GM12878 (cell line): ENCODE measurements around the gene THUMPD3. TPM values are rescaled to one million over a fixed set of nuclear protein-coding genes. Genes with fewer than 3 reads are reported as not detected.
A peak's percentile ranks its signal among the peaks of the same experiment; 100 is the strongest.

Experiments used
- ATAC-seq: fragments of 200-7000 bp; cut with Tn5 transposase; 3 replicates; pipeline ENCODE4 v1.9.1; 2020; ENCODE audit warnings: mild to moderate bottlenecking, moderate library complexity
- BruUV-seq: library from RNA; stranded (reverse); fragments of 400-500 nt; replicated peaks from 2 replicates; lab custom pipeline; 2021; lab: Mats Ljungman, UMichigan
- CTCF ChIA-PET: fragments of 300-600 bp; sonication (Branson Sonifier 250); formaldehyde crosslinking; extraction: SDS; loops from one replicate; lab custom pipeline; 2021; ENCODE audit warnings: inconsistent platforms; lab: Yijun Ruan, JAX
- POLR2A ChIA-PET: fragments of 350-600 bp; formaldehyde crosslinking; extraction: SDS; loops from one replicate; lab custom pipeline; 2021; ENCODE audit warnings: inconsistent platforms; lab: Charles Lee
- RAD21 ChIA-PET: fragments of 300-600 bp; sonication (Branson Sonifier 250); formaldehyde crosslinking; loops from one replicate; lab custom pipeline; 2023; ENCODE audit warnings: antibody characterized with exemption; ENCODE audit not compliant: unreplicated experiment; lab: Charles Lee
- SMC1A ChIA-PET: fragments of 300-600 bp; sonication (Branson Sonifier 250); formaldehyde crosslinking; loops from one replicate; lab custom pipeline; 2023; ENCODE audit not compliant: unreplicated experiment, uncharacterized antibody; lab: Charles Lee
- DNase-seq: peaks from one replicate; pipeline ENCODE4 v3.0.0-alpha.2; 2011; ENCODE audit warnings: low read depth, low spot score
- FAIRE-seq: peaks from 3 replicates; lab custom pipeline; 2011; peaks lifted over from hg19 to GRCh38; lab: Jason Lieb, UNC
- H2AFZ ChIP-seq: 2 replicates; pipeline ENCODE4 v1.6.0; 2011; ENCODE audit warnings: low read depth, low read length, control low read depth; ENCODE audit not compliant: control insufficient read depth
- H3K27ac ChIP-seq: 2 replicates; pipeline ENCODE4 v1.5.1; 2011; ENCODE audit warnings: control low read depth; ENCODE audit not compliant: control insufficient read depth, insufficient read depth
- H3K27me3 ChIP-seq, 2 experiments: replicated peaks in 1 of 2; 2 replicates each; pipeline versions ENCODE4 v1.6.0 to v1.6.1; 2011; ENCODE audit warnings: low read length in 1 of 2; ENCODE audit not compliant: control insufficient read depth in 2 of 2, insufficient read depth in 2 of 2
- H3K36me3 ChIP-seq, 2 experiments: 2 replicates each; pipeline ENCODE4 v1.5.1; 2011; ENCODE audit warnings: low read length in 1 of 2; ENCODE audit not compliant: control insufficient read depth in 2 of 2, insufficient read depth in 2 of 2
- H3K4me1 ChIP-seq: 2 replicates; pipeline ENCODE4 v1.6.1; 2011; ENCODE audit warnings: mild to moderate bottlenecking, low read length, moderate library complexity, mixed read lengths; ENCODE audit not compliant: control insufficient read depth, insufficient read depth
- H3K4me2 ChIP-seq: 2 replicates; pipeline ENCODE4 v1.6.0; 2011; ENCODE audit warnings: control low read depth; ENCODE audit not compliant: control insufficient read depth, insufficient read depth
- H3K4me3 ChIP-seq: fragments of 200-600 bp; sonication (generic); 2 replicates; pipeline ENCODE4 v1.5.1; 2016
- H3K79me2 ChIP-seq: 2 replicates; pipeline ENCODE4 v1.6.0; 2011; ENCODE audit warnings: low read length; ENCODE audit not compliant: control insufficient read depth, insufficient read depth
- H3K9ac ChIP-seq: 2 replicates; pipeline ENCODE4 v1.8.0; 2011; ENCODE audit warnings: low read length, control low read depth, mixed read lengths; ENCODE audit not compliant: control insufficient read depth, insufficient read depth
- H3K9me3 ChIP-seq: replicated peaks from 3 replicates; pipeline ENCODE4 v1.5.1; 2011; ENCODE audit warnings: mild to moderate bottlenecking, low read length; ENCODE audit not compliant: control insufficient read depth, insufficient read depth
- H4K20me1 ChIP-seq: 2 replicates; pipeline ENCODE4 v1.6.0; 2011; ENCODE audit not compliant: control insufficient read depth, insufficient read depth
- BCL11A ChIP-seq: IDR thresholded peaks from 2 replicates; pipeline ENCODE4 v1.6.1; 2011; ENCODE audit warnings: low read depth, low read length
- CBX3 ChIP-seq: fragments of 200-600 bp; sonication (generic); IDR thresholded peaks from 2 replicates; pipeline ENCODE4 v1.6.1; 2016; ENCODE audit warnings: low read depth, borderline replicate concordance
- MEF2B ChIP-seq: fragments of 450-650 bp; IDR thresholded peaks from 2 replicates; pipeline ENCODE4 v1.6.1; 2018; ENCODE audit warnings: mild to moderate bottlenecking, moderate library complexity; ENCODE audit not compliant: partially characterized antibody, poor library complexity, severe bottlenecking
- MTA3 ChIP-seq: IDR thresholded peaks from 2 replicates; pipeline ENCODE4 v1.6.1; 2012; ENCODE audit warnings: low read length, inconsistent platforms, borderline replicate concordance
- MYB ChIP-seq: fragments of 150-350 bp; IDR thresholded peaks from 2 replicates; pipeline ENCODE4 v1.6.1; 2014; ENCODE audit warnings: mild to moderate bottlenecking, low read depth, low read length, borderline replicate concordance
- SIN3A ChIP-seq: IDR thresholded peaks from 2 replicates; pipeline ENCODE4 v1.6.1; 2012; ENCODE audit warnings: low read depth, low read length, improper control_type of control experiment
- SP1 ChIP-seq: IDR thresholded peaks from one replicate; pipeline ENCODE4 v1.6.1; 2011; ENCODE audit warnings: low read depth, low read length
- YBX1 ChIP-seq: fragments of 450-650 bp; IDR thresholded peaks from 2 replicates; pipeline ENCODE4 v1.6.1; 2016; ENCODE audit warnings: antibody characterized with exemption
- YY1 ChIP-seq: IDR thresholded peaks from 2 replicates; pipeline ENCODE4 v1.6.1; 2011; ENCODE audit warnings: low read depth, mild to moderate bottlenecking, low read length
- ZBED1 ChIP-seq: IDR thresholded peaks from 2 replicates; pipeline ENCODE4 v1.6.1; 2016; ENCODE audit warnings: borderline replicate concordance
- whole genome bisulfite sequencing: methylation state at CpG from one replicate; pipeline ENCODE4 v1.1.6; 2016; ENCODE audit warnings: low lambda C conversion rate; ENCODE audit not compliant: insufficient replicate concordance, insufficient coverage; ENCODE audit errors: missing lambda C conversion rate; 5-methylcytosine and 5-hydroxymethylcytosine counted together
- in situ Hi-C: fragments of 300-500 bp; cut with MboI; formaldehyde crosslinking; loops from 9 replicates; pipeline ENCODE4 v1.14.3; 2018; ENCODE audit warnings: mixed read lengths
- intact Hi-C: fragments of 100-400 bp; cut with micrococcal nuclease; formaldehyde crosslinking; loops from one replicate; pipeline ENCODE4 v1.14.2; 2022; ENCODE audit not compliant: unreplicated experiment
- polyA plus RNA-seq, 11 experiments: library from polyadenylated mRNA; depleted of rRNA in 4 of 11; unstranded in 6 of 11; stranded (reverse) in 5 of 11; fragments of >200 nt; fragmentation: Nextera tagmentation in 4 of 11; fragmentation: Illumina TruSeq in 1 of 11; extraction: Ambion mirVana in 4 of 11; extraction: Trizol in 1 of 11; gene quantifications; 1 replicate in 1 of 11; 2 replicates in 10 of 11; pipeline versions ENCODE4 v1.2.1 to v1.2.3, GENCODE V29; 2011 to 2016; ENCODE audit warnings: inconsistent platforms in 2 of 11, missing spikeins in 2 of 11, low read depth in 1 of 11
- total RNA-seq, 4 experiments: library from RNA; depleted of rRNA in 3 of 4; stranded (reverse); fragments of >200 nt in 3 of 4; fragmentation: Illumina TruSeq in 1 of 4; extraction: Trizol in 1 of 4; gene quantifications; 2 replicates each; pipeline versions ENCODE4 v1.2.1 to v1.2.3, GENCODE V29; 2013 to 2021
- TF ChIP-seq, protein P1 (sequence below): fragments of 450-650 bp; formaldehyde crosslinking; IDR thresholded peaks from 2 replicates; pipeline ENCODE4 v1.4.0; 2022; ENCODE audit warnings: mild to moderate bottlenecking, moderate library complexity
- TF ChIP-seq, protein P2 (sequence below): fragments of 450-650 bp; conservative IDR thresholded peaks from 2 replicates; pipeline ENCODE4 v1.6.1; 2017; ENCODE audit warnings: mild to moderate bottlenecking, moderate library complexity

Gene THUMPD3
- total and polyA plus RNA-seq, 10 of the 15 experiments (the other 5 are each of a cell fraction or from before 2014, with no cell fraction given) = 28.7 to 47.4 (median 41.8) TPM

DNA sequence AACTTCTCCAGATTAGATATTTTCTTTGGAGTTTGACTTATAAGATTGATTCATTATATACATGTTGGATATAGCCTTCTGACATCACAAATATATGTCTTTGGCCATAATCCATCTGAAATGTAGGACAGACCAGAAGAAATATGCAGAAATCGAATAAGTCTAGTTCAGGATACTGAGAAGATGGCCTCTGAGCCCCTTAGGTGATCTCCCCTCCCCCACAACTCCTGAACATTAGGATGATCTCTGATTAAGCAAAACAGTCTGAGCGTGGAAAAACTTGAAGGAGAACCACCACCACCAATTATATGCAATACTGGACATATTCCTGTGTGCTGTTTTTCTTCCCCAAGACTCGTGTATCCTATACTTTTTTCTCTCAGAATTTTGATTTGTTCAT is 37.8 kb downstream of the THUMPD3 start:
- H3K9me3 ChIP-seq = no peaks in the 10 kb centered on the region
- peaks cover 0 to 2% of the 10 kb centered on the region in 2 experiments; a peak in 1 of 4 replicates for H3K36me3 ChIP-seq
- ChIA-PET POLR2A (no interaction called here), SMC1A (interaction anchor here (1.0 to 2.3 kb wide), 3 partner anchors 19 to 38 kb away, joined by 3 to 15 read pairs (median 9); partner anchors contain the start of gene THUMPD3), RAD21 (interaction anchor here (1.2 kb wide), 1 partner anchor 9 kb away, joined by 5 read pairs; no protein-coding TSS in a partner anchor), CTCF (interaction anchor here (2.0 to 2.3 kb wide), 2 partner anchors 19 to 47 kb away, joined by 6 to 11 read pairs; no protein-coding TSS in a partner anchor)
- peak overlapping the region; percentile 99 for H3K9ac ChIP-seq
- H3K79me2 ChIP-seq = peaks cover 91% of the 10 kb centered on the region
- in situ Hi-C loops (no loop called here), intact Hi-C loops (no loop called here)
- TF ChIP-seq ZBED1 = no peak
- TF ChIP-seq YY1 = 0 out of 2 replicates have a peak, but pooled peaks have one; percentile 30
- no peak for TF ChIP-seq MTA3
- FAIRE-seq (no peak), ATAC-seq (no peak), DNase-seq (no peak)
- peaks cover 4% of the 10 kb centered on the region for H4K20me1 ChIP-seq
- H3K4me1 ChIP-seq = peaks cover 5% of the 10 kb centered on the region; the same call in 1 of the 2 replicates
- peak overlapping the region; percentile 45 for H3K4me3 ChIP-seq
- H3K27me3 ChIP-seq = no peaks in the 10 kb centered on the region
- BruUV-seq = no TSS peak
- H3K4me2 ChIP-seq = peak overlapping the region; percentile 70
- no peak overlapping the region for H2AFZ ChIP-seq
- H3K27ac ChIP-seq = no peak overlapping the region
- WGBS = 4% methylated on average over 3 of the region's 3 CpGs

DNA sequence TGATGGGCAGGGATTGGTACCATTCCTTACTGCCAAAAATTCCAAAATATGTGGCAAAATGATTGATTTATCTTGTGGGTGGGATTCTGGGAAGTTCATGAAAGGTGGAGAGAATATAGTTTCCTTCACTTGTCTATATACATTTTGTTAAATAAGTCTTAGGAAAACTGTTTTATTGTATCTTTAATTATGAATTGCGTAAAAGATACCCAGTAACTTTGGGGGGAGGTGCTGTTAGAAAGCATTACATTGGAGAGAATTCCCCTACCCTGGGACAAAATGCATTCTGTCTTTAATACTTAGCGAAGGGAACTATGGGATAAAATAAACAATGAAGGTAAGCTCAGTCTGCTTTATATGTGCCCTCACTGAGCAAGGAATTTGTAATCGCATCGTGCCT is 39.1 kb downstream of the THUMPD3 start:
- BruUV-seq = no TSS peak
- no peak for FAIRE-seq
- SMC1A ChIA-PET = interaction anchor here (0.6 to 4.1 kb wide), 9 partner anchors 7 to 50 kb away, joined by 3 to 43 read pairs (median 5); partner anchors contain the start of gene THUMPD3
- in situ Hi-C loops = no loop called here
- Histone ChIP-seq H3K27ac (no peak overlapping the region), H3K9ac (no peak overlapping the region), H3K9me3 (no peaks in the 10 kb centered on the region; the same call in 2 of the 3 replicates), H3K4me2 (peak overlapping the region; percentile 70; the same call in 1 of the 2 replicates), H3K4me1 (peaks cover 5% of the 10 kb centered on the region; the same call in 1 of the 2 replicates), H2AFZ (no peak overlapping the region), H3K27me3 (no peaks in the 10 kb centered on the region), H4K20me1 (peaks cover 4% of the 10 kb centered on the region), H3K4me3 (peak overlapping the region; percentile 59), H3K79me2 (peaks cover 93% of the 10 kb centered on the region), H3K36me3 (peaks cover 0 to 5% of the 10 kb centered on the region in 2 experiments; a peak in 1 of 4 replicates)
- POLR2A ChIA-PET = interaction anchor here (4.1 kb wide), 1 partner anchor 8 kb away, joined by 24 read pairs; no protein-coding TSS in a partner anchor
- DNase-seq = no peak
- 96% methylated on average over 4 of the region's 4 CpGs for WGBS
- RAD21 ChIA-PET = interaction anchor here (1.6 to 2.4 kb wide), 3 partner anchors 18 to 34 kb away, joined by 3 to 8 read pairs (median 5); no protein-coding TSS in a partner anchor
- intact Hi-C loops = no loop called here
- no peak for ATAC-seq
- CTCF ChIA-PET = interaction anchor here (1.0 to 1.6 kb wide), 3 partner anchors 9 to 25 kb away, joined by 3 read pairs; no protein-coding TSS in a partner anchor
- TF ChIP-seq MYB = no peak
- no peak for TF ChIP-seq MEF2B
- no peak for TF ChIP-seq YBX1
- TF ChIP-seq SP1 = no peak
- no peak for TF ChIP-seq BCL11A
- no peak for TF ChIP-seq CBX3
- TF ChIP-seq, protein P1, sequence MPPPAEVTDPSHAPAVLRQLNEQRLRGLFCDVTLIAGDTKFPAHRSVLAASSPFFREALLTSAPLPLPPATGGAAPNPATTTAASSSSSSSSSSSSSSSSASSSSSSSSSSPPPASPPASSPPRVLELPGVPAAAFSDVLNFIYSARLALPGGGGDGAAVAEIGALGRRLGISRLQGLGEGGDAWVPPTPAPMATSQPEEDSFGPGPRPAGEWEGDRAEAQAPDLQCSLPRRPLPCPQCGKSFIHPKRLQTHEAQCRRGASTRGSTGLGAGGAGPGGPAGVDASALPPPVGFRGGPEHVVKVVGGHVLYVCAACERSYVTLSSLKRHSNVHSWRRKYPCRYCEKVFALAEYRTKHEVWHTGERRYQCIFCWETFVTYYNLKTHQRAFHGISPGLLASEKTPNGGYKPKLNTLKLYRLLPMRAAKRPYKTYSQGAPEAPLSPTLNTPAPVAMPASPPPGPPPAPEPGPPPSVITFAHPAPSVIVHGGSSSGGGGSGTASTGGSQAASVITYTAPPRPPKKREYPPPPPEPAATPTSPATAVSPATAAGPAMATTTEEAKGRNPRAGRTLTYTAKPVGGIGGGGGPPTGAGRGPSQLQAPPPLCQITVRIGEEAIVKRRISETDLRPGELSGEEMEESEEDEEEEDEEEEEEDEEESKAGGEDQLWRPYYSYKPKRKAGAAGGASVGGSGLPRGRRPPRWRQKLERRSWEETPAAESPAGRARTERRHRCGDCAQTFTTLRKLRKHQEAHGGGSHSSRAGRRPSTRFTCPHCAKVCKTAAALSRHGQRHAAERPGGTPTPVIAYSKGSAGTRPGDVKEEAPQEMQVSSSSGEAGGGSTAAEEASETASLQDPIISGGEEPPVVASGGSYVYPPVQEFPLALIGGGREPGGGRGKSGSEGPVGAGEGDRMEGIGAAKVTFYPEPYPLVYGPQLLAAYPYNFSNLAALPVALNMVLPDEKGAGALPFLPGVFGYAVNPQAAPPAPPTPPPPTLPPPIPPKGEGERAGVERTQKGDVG (CRISPR knock-in tag) = no peak
- TF ChIP-seq, protein P2, sequence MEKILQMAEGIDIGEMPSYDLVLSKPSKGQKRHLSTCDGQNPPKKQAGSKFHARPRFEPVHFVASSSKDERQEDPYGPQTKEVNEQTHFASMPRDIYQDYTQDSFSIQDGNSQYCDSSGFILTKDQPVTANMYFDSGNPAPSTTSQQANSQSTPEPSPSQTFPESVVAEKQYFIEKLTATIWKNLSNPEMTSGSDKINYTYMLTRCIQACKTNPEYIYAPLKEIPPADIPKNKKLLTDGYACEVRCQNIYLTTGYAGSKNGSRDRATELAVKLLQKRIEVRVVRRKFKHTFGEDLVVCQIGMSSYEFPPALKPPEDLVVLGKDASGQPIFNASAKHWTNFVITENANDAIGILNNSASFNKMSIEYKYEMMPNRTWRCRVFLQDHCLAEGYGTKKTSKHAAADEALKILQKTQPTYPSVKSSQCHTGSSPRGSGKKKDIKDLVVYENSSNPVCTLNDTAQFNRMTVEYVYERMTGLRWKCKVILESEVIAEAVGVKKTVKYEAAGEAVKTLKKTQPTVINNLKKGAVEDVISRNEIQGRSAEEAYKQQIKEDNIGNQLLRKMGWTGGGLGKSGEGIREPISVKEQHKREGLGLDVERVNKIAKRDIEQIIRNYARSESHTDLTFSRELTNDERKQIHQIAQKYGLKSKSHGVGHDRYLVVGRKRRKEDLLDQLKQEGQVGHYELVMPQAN = no peak
- TF ChIP-seq SIN3A = no peak
